HEK293 (cell line): ENCODE data around the gene METTL23.

Source experiments
- GLIS1 ChIP-seq: fragments of 450-650 bp; formaldehyde crosslinking; IDR thresholded peaks from 2 replicates; pipeline ENCODE4 v1.5.1; 2016; ENCODE audit warnings: missing biosample characterization, missing genetic modification characterization
- GLIS2 ChIP-seq: fragments of 450-650 bp; formaldehyde crosslinking; IDR thresholded peaks from 2 replicates; pipeline ENCODE4 v1.5.1; 2016; ENCODE audit warnings: missing biosample characterization, missing genetic modification characterization
- TRIM28 ChIP-seq: IDR thresholded peaks from 2 replicates; pipeline ENCODE4 v1.6.1; 2011; ENCODE audit warnings: low read length, control low read depth, borderline replicate concordance
- ZBTB1 ChIP-seq: fragments of 450-650 bp; formaldehyde crosslinking; IDR thresholded peaks from 2 replicates; pipeline ENCODE4 v1.5.1; 2016; ENCODE audit warnings: missing biosample characterization, missing genetic modification characterization
- ZBTB17 ChIP-seq: fragments of 450-650 bp; formaldehyde crosslinking; IDR thresholded peaks from 2 replicates; pipeline ENCODE4 v1.5.1; 2016; ENCODE audit warnings: missing biosample characterization, missing genetic modification characterization
- ZBTB8A ChIP-seq: fragments of 450-650 bp; formaldehyde crosslinking; IDR thresholded peaks from 2 replicates; pipeline ENCODE4 v1.5.1; 2016; ENCODE audit warnings: missing biosample characterization, missing genetic modification characterization
- ZEB2 ChIP-seq: fragments of 450-650 bp; formaldehyde crosslinking; IDR thresholded peaks from 2 replicates; pipeline ENCODE4 v1.5.1; 2016; ENCODE audit warnings: missing biosample characterization, missing genetic modification characterization
- ZFP37 ChIP-seq: fragments of 450-650 bp; formaldehyde crosslinking; IDR thresholded peaks from 2 replicates; pipeline ENCODE4 v1.5.1; 2016; ENCODE audit warnings: missing biosample characterization, missing genetic modification characterization
- ZNF10 ChIP-seq: fragments of 450-650 bp; formaldehyde crosslinking; IDR thresholded peaks from 2 replicates; pipeline ENCODE4 v1.5.1; 2017; ENCODE audit warnings: missing biosample characterization, missing genetic modification characterization
- ZNF202 ChIP-seq: fragments of 450-650 bp; formaldehyde crosslinking; IDR thresholded peaks from 2 replicates; pipeline ENCODE4 v1.5.1; 2016; ENCODE audit warnings: missing biosample characterization, missing genetic modification characterization, borderline replicate concordance
- ZNF23 ChIP-seq: fragments of 450-650 bp; formaldehyde crosslinking; IDR thresholded peaks from 2 replicates; pipeline ENCODE4 v1.5.1; 2016; ENCODE audit warnings: missing biosample characterization, missing genetic modification characterization, borderline replicate concordance
- ZNF248 ChIP-seq: fragments of 450-650 bp; formaldehyde crosslinking; IDR thresholded peaks from 2 replicates; pipeline ENCODE4 v1.5.1; 2017; ENCODE audit warnings: missing biosample characterization, missing genetic modification characterization
- ZNF341 ChIP-seq: fragments of 450-650 bp; formaldehyde crosslinking; IDR thresholded peaks from 2 replicates; pipeline ENCODE4; 2016; ENCODE audit warnings: low read depth, missing biosample characterization, missing genetic modification characterization
- ZNF354C ChIP-seq: fragments of 450-650 bp; formaldehyde crosslinking; IDR thresholded peaks from 2 replicates; pipeline ENCODE4 v1.5.1; 2016; ENCODE audit warnings: missing biosample characterization, missing genetic modification characterization, low read depth, borderline replicate concordance
- ZNF404 ChIP-seq: fragments of 450-650 bp; formaldehyde crosslinking; IDR thresholded peaks from 2 replicates; pipeline ENCODE4 v1.5.1; 2017; ENCODE audit warnings: missing biosample characterization, missing genetic modification characterization
- ZNF48 ChIP-seq: fragments of 450-650 bp; formaldehyde crosslinking; IDR thresholded peaks from 2 replicates; pipeline ENCODE4 v1.5.1; 2016; ENCODE audit warnings: missing biosample characterization, missing genetic modification characterization
- ZNF530 ChIP-seq: fragments of 450-650 bp; formaldehyde crosslinking; IDR thresholded peaks from 2 replicates; pipeline ENCODE4 v1.5.1; 2016; ENCODE audit warnings: low read depth, missing biosample characterization, missing genetic modification characterization
- ZNF549 ChIP-seq: fragments of 450-650 bp; IDR thresholded peaks from 2 replicates; pipeline ENCODE4 v1.5.1; 2018; ENCODE audit warnings: missing biosample characterization, missing genetic modification characterization, mild to moderate bottlenecking, inconsistent platforms, moderate library complexity
- ZNF555 ChIP-seq: fragments of 450-650 bp; formaldehyde crosslinking; conservative IDR thresholded peaks from 2 replicates; pipeline ENCODE4 v1.5.1; 2017; ENCODE audit warnings: missing biosample characterization, mild to moderate bottlenecking, missing genetic modification characterization, inconsistent platforms
- ZNF621 ChIP-seq: fragments of 450-650 bp; formaldehyde crosslinking; IDR thresholded peaks from 2 replicates; pipeline ENCODE4 v1.5.1; 2017; ENCODE audit warnings: missing biosample characterization, missing genetic modification characterization
- ZNF76 ChIP-seq: fragments of 450-650 bp; formaldehyde crosslinking; IDR thresholded peaks from 2 replicates; pipeline ENCODE4; 2016; ENCODE audit warnings: low read depth, missing biosample characterization, missing genetic modification characterization, borderline replicate concordance
- ZNF792 ChIP-seq: fragments of 450-650 bp; formaldehyde crosslinking; IDR thresholded peaks from 2 replicates; pipeline ENCODE4 v1.5.1; 2016; ENCODE audit warnings: missing biosample characterization, missing genetic modification characterization
- TF ChIP-seq, protein P1 (sequence below): fragments of 450-650 bp; formaldehyde crosslinking; IDR thresholded peaks from 2 replicates; pipeline ENCODE4 v1.5.1; 2016; ENCODE audit warnings: missing biosample characterization, missing genetic modification characterization
- TF ChIP-seq, protein P2 (sequence below): fragments of 450-650 bp; formaldehyde crosslinking; IDR thresholded peaks from 2 replicates; pipeline ENCODE4 v1.5.1; 2016; ENCODE audit warnings: missing biosample characterization, missing genetic modification characterization
- TF ChIP-seq, protein P3 (sequence below): fragments of 450-650 bp; formaldehyde crosslinking; IDR thresholded peaks from 2 replicates; pipeline ENCODE4 v1.5.1; 2017; ENCODE audit warnings: missing biosample characterization, missing genetic modification characterization
- TF ChIP-seq, protein P4 (sequence below): fragments of 450-650 bp; formaldehyde crosslinking; IDR thresholded peaks from 2 replicates; pipeline ENCODE4 v1.5.1; 2017; ENCODE audit warnings: missing biosample characterization, missing genetic modification characterization

METTL23 gene

DNA sequence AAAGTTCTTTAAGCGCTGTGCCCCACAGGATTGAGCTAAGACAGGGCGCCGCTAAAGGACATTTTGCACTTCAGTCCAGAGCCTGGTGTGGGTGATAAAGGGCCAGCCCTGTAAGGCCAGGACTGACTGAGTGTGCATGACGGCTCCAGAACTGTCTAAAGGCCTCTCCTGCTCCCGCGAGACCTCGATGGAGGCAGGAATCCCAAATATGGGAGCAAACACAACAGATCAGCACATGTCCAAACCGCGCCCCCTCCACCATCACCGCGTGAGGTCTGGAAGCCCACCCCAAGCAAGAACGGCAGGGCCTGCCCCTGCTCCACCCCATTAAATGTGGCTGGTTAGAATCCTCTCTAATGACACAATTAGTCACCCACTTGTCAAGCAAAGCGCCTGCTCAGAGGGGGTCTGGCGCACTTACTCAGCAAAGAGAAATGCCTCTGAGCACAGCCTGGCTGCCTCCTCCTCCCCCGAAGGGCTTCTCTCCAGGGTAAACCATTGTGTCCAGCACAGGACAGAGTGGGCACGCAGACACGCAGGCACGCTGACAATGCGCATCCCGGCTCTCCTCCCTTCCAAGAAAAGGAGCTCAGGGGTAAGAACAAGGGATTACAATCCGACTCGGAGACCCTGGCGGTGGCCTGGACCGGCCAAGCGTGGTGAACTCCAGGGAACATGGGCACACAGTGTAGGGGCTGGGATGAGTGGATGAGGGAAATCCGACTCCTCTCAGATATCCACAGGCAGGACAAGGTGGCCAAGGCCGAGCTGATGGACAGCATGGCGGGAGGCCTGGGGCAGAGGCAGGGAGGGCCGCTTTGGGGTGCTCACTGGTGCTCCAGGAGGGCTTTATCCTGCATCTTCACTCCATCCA is 17.3 kb upstream of the METTL23 start (continued):
- TF ChIP-seq ZNF404 (tag by site-specific recombination) (no peak), TRIM28 (peak; percentile 68; the same call in 1 of the 2 replicates), ZBTB1 (tag by site-specific recombination) (no peak), GLIS1 (tag by site-specific recombination) (peak; percentile 100), ZNF354C (tag by site-specific recombination) (no peak), ZNF549 (no peak), ZNF23 (tag by site-specific recombination) (no peak), ZNF621 (no peak), ZNF76 (no peak), ZNF202 (tag by site-specific recombination) (no peak), ZNF530 (tag by site-specific recombination) (no peak), ZEB2 (peak; percentile 87), ZBTB17 (tag by site-specific recombination) (peak; percentile 76), ZFP37 (tag by site-specific recombination) (peak; percentile 65), ZNF555 (no peak), ZNF341 (peak; percentile 91), GLIS2 (tag by site-specific recombination) (peak; percentile 96), ZBTB8A (tag by site-specific recombination) (peak; percentile 80), ZNF10 (tag by site-specific recombination) (peak; percentile 98), ZNF248 (tag by site-specific recombination) (no peak), ZNF48 (tag by site-specific recombination) (no peak), ZNF792 (tag by site-specific recombination) (no peak)
- TF ChIP-seq, protein P1, sequence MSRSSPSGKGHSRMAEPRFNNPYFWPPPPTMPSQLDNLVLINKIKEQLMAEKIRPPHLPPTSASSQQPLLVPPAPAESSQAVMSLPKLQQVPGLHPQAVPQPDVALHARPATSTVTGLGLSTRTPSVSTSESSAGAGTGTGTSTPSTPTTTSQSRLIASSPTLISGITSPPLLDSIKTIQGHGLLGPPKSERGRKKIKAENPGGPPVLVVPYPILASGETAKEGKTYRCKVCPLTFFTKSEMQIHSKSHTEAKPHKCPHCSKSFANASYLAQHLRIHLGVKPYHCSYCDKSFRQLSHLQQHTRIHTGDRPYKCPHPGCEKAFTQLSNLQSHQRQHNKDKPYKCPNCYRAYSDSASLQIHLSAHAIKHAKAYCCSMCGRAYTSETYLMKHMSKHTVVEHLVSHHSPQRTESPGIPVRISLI (tag by site-specific recombination) = no peak
- TF ChIP-seq, protein P2, sequence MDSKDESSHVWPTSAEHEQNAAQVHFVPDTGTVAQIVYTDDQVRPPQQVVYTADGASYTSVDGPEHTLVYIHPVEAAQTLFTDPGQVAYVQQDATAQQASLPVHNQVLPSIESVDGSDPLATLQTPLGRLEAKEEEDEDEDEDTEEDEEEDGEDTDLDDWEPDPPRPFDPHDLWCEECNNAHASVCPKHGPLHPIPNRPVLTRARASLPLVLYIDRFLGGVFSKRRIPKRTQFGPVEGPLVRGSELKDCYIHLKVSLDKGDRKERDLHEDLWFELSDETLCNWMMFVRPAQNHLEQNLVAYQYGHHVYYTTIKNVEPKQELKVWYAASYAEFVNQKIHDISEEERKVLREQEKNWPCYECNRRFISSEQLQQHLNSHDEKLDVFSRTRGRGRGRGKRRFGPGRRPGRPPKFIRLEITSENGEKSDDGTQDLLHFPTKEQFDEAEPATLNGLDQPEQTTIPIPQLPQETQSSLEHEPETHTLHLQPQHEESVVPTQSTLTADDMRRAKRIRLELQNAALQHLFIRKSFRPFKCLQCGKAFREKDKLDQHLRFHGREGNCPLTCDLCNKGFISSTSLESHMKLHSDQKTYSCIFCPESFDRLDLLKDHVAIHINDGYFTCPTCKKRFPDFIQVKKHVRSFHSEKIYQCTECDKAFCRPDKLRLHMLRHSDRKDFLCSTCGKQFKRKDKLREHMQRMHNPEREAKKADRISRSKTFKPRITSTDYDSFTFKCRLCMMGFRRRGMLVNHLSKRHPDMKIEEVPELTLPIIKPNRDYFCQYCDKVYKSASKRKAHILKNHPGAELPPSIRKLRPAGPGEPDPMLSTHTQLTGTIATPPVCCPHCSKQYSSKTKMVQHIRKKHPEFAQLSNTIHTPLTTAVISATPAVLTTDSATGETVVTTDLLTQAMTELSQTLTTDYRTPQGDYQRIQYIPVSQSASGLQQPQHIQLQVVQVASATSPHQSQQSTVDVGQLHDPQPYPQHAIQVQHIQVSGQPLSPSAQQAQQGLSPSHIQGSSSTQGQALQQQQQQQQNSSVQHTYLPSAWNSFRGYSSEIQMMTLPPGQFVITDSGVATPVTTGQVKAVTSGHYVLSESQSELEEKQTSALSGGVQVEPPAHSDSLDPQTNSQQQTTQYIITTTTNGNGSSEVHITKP (tag by site-specific recombination) = peak; percentile 81
- TF ChIP-seq, protein P3, sequence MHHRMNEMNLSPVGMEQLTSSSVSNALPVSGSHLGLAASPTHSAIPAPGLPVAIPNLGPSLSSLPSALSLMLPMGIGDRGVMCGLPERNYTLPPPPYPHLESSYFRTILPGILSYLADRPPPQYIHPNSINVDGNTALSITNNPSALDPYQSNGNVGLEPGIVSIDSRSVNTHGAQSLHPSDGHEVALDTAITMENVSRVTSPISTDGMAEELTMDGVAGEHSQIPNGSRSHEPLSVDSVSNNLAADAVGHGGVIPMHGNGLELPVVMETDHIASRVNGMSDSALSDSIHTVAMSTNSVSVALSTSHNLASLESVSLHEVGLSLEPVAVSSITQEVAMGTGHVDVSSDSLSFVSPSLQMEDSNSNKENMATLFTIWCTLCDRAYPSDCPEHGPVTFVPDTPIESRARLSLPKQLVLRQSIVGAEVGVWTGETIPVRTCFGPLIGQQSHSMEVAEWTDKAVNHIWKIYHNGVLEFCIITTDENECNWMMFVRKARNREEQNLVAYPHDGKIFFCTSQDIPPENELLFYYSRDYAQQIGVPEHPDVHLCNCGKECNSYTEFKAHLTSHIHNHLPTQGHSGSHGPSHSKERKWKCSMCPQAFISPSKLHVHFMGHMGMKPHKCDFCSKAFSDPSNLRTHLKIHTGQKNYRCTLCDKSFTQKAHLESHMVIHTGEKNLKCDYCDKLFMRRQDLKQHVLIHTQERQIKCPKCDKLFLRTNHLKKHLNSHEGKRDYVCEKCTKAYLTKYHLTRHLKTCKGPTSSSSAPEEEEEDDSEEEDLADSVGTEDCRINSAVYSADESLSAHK (tag by site-specific recombination) = no peak
- TF ChIP-seq, protein P4, sequence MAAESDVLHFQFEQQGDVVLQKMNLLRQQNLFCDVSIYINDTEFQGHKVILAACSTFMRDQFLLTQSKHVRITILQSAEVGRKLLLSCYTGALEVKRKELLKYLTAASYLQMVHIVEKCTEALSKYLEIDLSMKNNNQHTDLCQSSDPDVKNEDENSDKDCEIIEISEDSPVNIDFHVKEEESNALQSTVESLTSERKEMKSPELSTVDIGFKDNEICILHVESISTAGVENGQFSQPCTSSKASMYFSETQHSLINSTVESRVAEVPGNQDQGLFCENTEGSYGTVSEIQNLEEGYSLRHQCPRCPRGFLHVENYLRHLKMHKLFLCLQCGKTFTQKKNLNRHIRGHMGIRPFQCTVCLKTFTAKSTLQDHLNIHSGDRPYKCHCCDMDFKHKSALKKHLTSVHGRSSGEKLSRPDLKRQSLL (tag by site-specific recombination) = peak; percentile 88
